Transverse colon (tissue), 4 donors: ENCODE results near the gene KDELR1. TPM values are rescaled to one million over a fixed set of nuclear protein-coding genes. Genes with fewer than 3 reads are reported as not detected.
"Not testable (repeated sequence)": the region's sequence is repeated elsewhere in the genome, so short reads cannot be mapped to it uniquely, and the experiment has no call there.

ENCODE experiments used
- DNase-seq: peaks from one replicate; pipeline ENCODE4 v3.0.0-alpha.2; 2019
- H3K27ac ChIP-seq, 4 donors: fragments of 200-600 bp; sonication (generic); 2 replicates each; pipeline ENCODE4 v1.5.1; 2016 to 2018; ENCODE audit warnings: inconsistent platforms in 4 of 4
- H3K27me3 ChIP-seq: fragments of 200-600 bp; sonication (generic); 2 replicates; pipeline ENCODE4 v1.5.1; 2017; ENCODE audit warnings: inconsistent platforms
- H3K36me3 ChIP-seq, 4 donors: fragments of 200-600 bp; sonication (generic); 2 replicates each; pipeline ENCODE4 v1.5.1; 2017 to 2019; ENCODE audit warnings: inconsistent platforms in 4 of 4
- H3K4me1 ChIP-seq, 4 donors: fragments of 200-600 bp; sonication (generic); 2 replicates each; pipeline ENCODE4 v1.5.1; 2017 to 2020; ENCODE audit warnings: inconsistent platforms in 4 of 4
- H3K4me3 ChIP-seq, 4 donors: fragments of 200-600 bp; sonication (generic); 1 replicate in 1 of 4; 2 replicates in 3 of 4; pipeline versions ENCODE4 v1.5.1 to v1.6.1; 2017 to 2019; ENCODE audit warnings: inconsistent platforms in 4 of 4
- H3K9me3 ChIP-seq, 2 donors: fragments of 200-600 bp; sonication (generic); 2 replicates each; pipeline ENCODE4 v1.5.1; 2017 to 2019; ENCODE audit warnings: inconsistent platforms in 2 of 2
- CTCF ChIP-seq, 5 experiments: fragments of 200-600 bp in 3 of 5; fragments of 450-650 bp in 2 of 5; sonication (generic) in 3 of 5; IDR thresholded peaks; 1 replicate in 2 of 5; 2 replicates in 3 of 5; pipeline ENCODE4 v1.5.1; 2016 to 2017; ENCODE audit warnings: antibody characterized with exemption in 5 of 5, inconsistent platforms in 3 of 5, mild to moderate bottlenecking in 2 of 5, moderate library complexity in 1 of 5
- EP300 ChIP-seq: sonication (generic); formaldehyde crosslinking; IDR thresholded peaks from one replicate; pipeline ENCODE4 v1.6.1; 2017; ENCODE audit warnings: antibody characterized with exemption, low read depth
- POLR2A ChIP-seq: fragments of 450-650 bp; IDR thresholded peaks from one replicate; pipeline ENCODE4 v1.6.1; 2016; ENCODE audit warnings: antibody characterized with exemption, mild to moderate bottlenecking, moderate library complexity
- POLR2AphosphoS5 ChIP-seq, 3 donors: sonication (generic); formaldehyde crosslinking; IDR thresholded peaks; one replicate each; pipeline ENCODE4 v1.6.1; 2016; ENCODE audit warnings: antibody characterized with exemption in 3 of 3
- WGBS, 2 donors: methylation state at CpG; one replicate each; pipeline ENCODE4 v1.1.5; 2018; ENCODE audit warnings: low coverage in 1 of 2; 5-methylcytosine and 5-hydroxymethylcytosine counted together
- in situ Hi-C, 4 donors: fragments of 200-750 bp; cut with MboI; loops; one replicate each; pipeline versions ENCODE4 v1.15.0 to v1.15.1; 2017; ENCODE audit warnings: low sequenced_read_pairs in 3 of 4, low pct_ligation_motif_present in 1 of 4, low pct_unique_long_range_greater_than_20kb in 1 of 4
- intact Hi-C: fragments of 100-400 bp; cut with DNase I; formaldehyde crosslinking; loops from one replicate; pipeline ENCODE4 v1.15.1; 2023; ENCODE audit warnings: low total_unique reads
- total RNA-seq, 4 donors: library from RNA; depleted of rRNA; stranded (reverse); fragments of >200 nt; gene quantifications; one replicate each; pipeline ENCODE4 v1.1.0, GENCODE V29; 2016

KDELR1 gene
- total RNA-seq, 4 donors from 2014 or later: 80.6 to 146 (median 120) TPM

GRCh38 chr19:48372904-48373303 lies 18.4 kb downstream of the KDELR1 start:
- intact Hi-C loops: no loop called here
- DNase-seq: peak; percentile 56
- H3K4me3 ChIP-seq: no peak overlapping the region
- in situ Hi-C loops: no loop called here
- no peak overlapping the region for H3K27ac ChIP-seq
- H3K9me3 ChIP-seq: no peaks in the 10 kb centered on the region
- WGBS, 2 donors: 14 to 43% methylated on average over 1 to 4 of the region's 4 CpGs
- TF ChIP-seq POLR2A: no peak
- H3K36me3 ChIP-seq: no peaks in the 10 kb centered on the region
- no peaks in the 10 kb centered on the region for H3K27me3 ChIP-seq
- H3K4me1 ChIP-seq: peaks cover 0 to 25% (median 10%) of the 10 kb centered on the region in 4 donors

- peaks cover 0 to 25% (median 10%) of the 10 kb centered on the region in 4 donors for H3K4me1 ChIP-seq
- 88 to 100% methylated on average over 3 to 5 of the region's 5 CpGs for WGBS, 2 donors
- H3K27ac ChIP-seq, H3K36me3 ChIP-seq, in situ Hi-C loops, DNase-seq, H3K27me3 ChIP-seq, intact Hi-C loops, H3K4me3 ChIP-seq, H3K9me3 ChIP-seq: not testable (repeated sequence)
Measured at GRCh38 chr19:48371771-48372170, 19.6 kb downstream of the KDELR1 start.

DNA sequence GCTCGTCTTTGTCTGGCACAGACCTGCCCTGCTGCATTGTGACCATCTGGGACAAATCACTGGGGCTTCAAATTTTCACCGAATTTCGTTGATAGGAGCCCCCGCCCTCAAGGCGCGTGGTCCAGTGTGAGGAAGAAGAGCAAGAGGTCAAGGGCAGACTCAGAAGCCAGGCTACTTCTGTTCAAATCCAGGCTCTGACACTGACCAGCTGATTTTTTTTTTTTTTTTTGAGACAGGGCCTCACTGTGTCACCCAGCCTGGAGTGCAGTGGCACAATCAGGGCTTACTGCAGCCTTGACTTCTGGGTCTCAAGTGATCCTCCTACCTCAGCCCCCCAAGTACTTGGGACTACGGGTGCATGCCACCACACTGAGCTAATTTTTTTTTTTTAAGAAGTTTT lies 20.0 kb downstream of the KDELR1 start:
- no peaks in the 10 kb centered on the region for H3K27me3 ChIP-seq
- 40 to 82% methylated on average over 1 to 7 of the region's 7 CpGs for WGBS, 2 donors
- in situ Hi-C loops (no loop called here), intact Hi-C loops (no loop called here)
- TF ChIP-seq EP300 (no peak), POLR2A (no peak), POLR2AphosphoS5 (IDR thresholded peaks at IDR 0.05) (no peak), CTCF (IDR thresholded peaks at IDR 0.05) (no peak)
- DNase-seq: no peak
- H3K4me1 ChIP-seq: peaks cover 0 to 25% (median 10%) of the 10 kb centered on the region in 4 donors
- no peaks in the 10 kb centered on the region for H3K9me3 ChIP-seq
- no peak overlapping the region for H3K27ac ChIP-seq
- H3K36me3 ChIP-seq: no peaks in the 10 kb centered on the region
- H3K4me3 ChIP-seq: no peak overlapping the region

DNA sequence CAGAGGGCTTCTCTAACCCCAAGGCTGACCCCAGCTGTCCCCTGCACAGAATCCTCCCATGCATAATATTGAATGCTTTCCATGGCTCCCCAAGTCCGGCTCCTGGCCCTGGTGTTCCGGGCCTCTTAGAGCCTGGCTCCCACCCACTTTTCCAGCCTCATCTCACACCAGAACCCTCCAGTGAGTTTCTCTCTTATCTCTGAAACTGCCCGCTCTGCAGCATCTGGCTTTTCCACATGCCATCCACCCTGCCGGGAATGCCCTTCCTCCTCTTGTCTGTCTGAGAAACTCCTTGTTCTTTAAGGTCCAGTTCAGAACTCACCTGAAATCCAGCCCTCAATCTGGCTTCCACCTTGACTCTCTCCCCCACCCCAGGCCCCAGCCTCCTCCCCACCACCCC lies 20.4 kb downstream of the KDELR1 start:
- WGBS, 2 donors: 80 to 84% methylated on average over 1 to 4 of the region's 4 CpGs
- TF ChIP-seq CTCF (IDR thresholded peaks at IDR 0.05) (no peak), EP300 (no peak), POLR2A (no peak), POLR2AphosphoS5 (IDR thresholded peaks at IDR 0.05) (no peak)
- in situ Hi-C loops: no loop called here

GRCh38 chr19:48368936-48369335 lies 22.4 kb downstream of the KDELR1 start:
- TF ChIP-seq EP300 (no peak), POLR2AphosphoS5 (IDR thresholded peaks at IDR 0.05) (peak in 2 of 3 donors; percentile 38 to 55)
- Histone ChIP-seq H3K27me3 (no peaks in the 10 kb centered on the region), H3K36me3 (no peaks in the 10 kb centered on the region), H3K27ac (peak overlapping the region; percentile 42 to 55 (median 48)), H3K9me3 (no peaks in the 10 kb centered on the region), H3K4me3 (no peak overlapping the region), H3K4me1 (peaks cover 3 to 33% (median 17%) of the 10 kb centered on the region in 4 donors)
- in situ Hi-C loops (no loop called here), intact Hi-C loops (loop anchor here (10.0 kb wide), 1 partner anchor 264 kb away; no protein-coding TSS in a partner anchor)
- DNase-seq: peak; percentile 80
- 52% methylated on average over 14 of the region's 14 CpGs; no CpG with 5 or more reads in 1 of the 2 donors for WGBS, 2 donors

More for the DNA sequence above, 20.4 kb downstream of the KDELR1 start:
- Histone ChIP-seq H3K27me3 (no peaks in the 10 kb centered on the region), H3K27ac (no peak overlapping the region), H3K9me3 (no peaks in the 10 kb centered on the region), H3K36me3 (no peaks in the 10 kb centered on the region), H3K4me1 (peaks cover 0 to 25% (median 10%) of the 10 kb centered on the region in 4 donors), H3K4me3 (no peak overlapping the region)
- intact Hi-C loops: no loop called here
- DNase-seq: no peak

- no peak for DNase-seq
- H3K9me3 ChIP-seq: no peaks in the 10 kb centered on the region
- H3K4me1 ChIP-seq: peaks cover 3 to 36% (median 21%) of the 10 kb centered on the region in 4 donors
- intact Hi-C loops (loop anchor here (10.0 kb wide), 1 partner anchor 263 kb away; no protein-coding TSS in a partner anchor), in situ Hi-C loops (no loop called here)
- no peaks in the 10 kb centered on the region for H3K36me3 ChIP-seq
- H3K27me3 ChIP-seq: no peaks in the 10 kb centered on the region
- peak overlapping the region in 3 of 4 donors; percentile 34 to 55 (median 49) for H3K27ac ChIP-seq
- H3K4me3 ChIP-seq: no peak overlapping the region
- no peak for TF ChIP-seq POLR2AphosphoS5 (IDR thresholded peaks at IDR 0.05)
- no peak for TF ChIP-seq POLR2A
- no peak for TF ChIP-seq CTCF (IDR thresholded peaks at IDR 0.05)
- no peak for TF ChIP-seq EP300
- 71 to 80% methylated on average over 2 to 5 of the region's 5 CpGs for WGBS, 2 donors
Measured at GRCh38 chr19:48367855-48368254, 23.5 kb downstream of the KDELR1 start.
